Chondrocyte (in vitro differentiated cells): ENCODE data around the gene ZNF747. TPM values are rescaled to one million over a fixed set of nuclear protein-coding genes. Genes with fewer than 3 reads are reported as not detected.
A peak's percentile ranks its signal among the peaks of the same experiment; 100 is the strongest.

Experiments used
- DNase-seq: peaks from one replicate; pipeline ENCODE4 v3.0.0; 2021; ENCODE audit warnings: mixed read lengths, low spot score
- H3K27ac Mint-ChIP-seq: one replicate; pipeline ENCODE4 v1.8.0; 2021; ENCODE audit warnings: mild to moderate bottlenecking, moderate library complexity, mixed read lengths; ENCODE audit not compliant: unreplicated experiment
- H3K27me3 Mint-ChIP-seq: 2 replicates; pipeline ENCODE4 v1.8.0; 2021; ENCODE audit warnings: low read depth, mixed read lengths
- H3K36me3 Mint-ChIP-seq: 2 replicates; pipeline ENCODE4 v1.8.0; 2021; ENCODE audit warnings: low read depth, mixed read lengths
- H3K4me1 Mint-ChIP-seq: 2 replicates; pipeline ENCODE4 v1.8.0; 2021; ENCODE audit warnings: low read depth, mild to moderate bottlenecking, mixed read lengths
- H3K4me3 Mint-ChIP-seq: one replicate; pipeline ENCODE4 v1.8.0; 2021; ENCODE audit warnings: mild to moderate bottlenecking, moderate library complexity, mixed read lengths; ENCODE audit not compliant: unreplicated experiment
- H3K9me3 Mint-ChIP-seq: 2 replicates; pipeline ENCODE4 v1.8.0; 2021; ENCODE audit warnings: low read depth, mixed read lengths
- total RNA-seq: library from RNA; stranded (reverse); gene quantifications from 3 replicates; pipeline ENCODE4 v1.2.1, GENCODE V29; 2021
- TF ChIP-seq, protein P1 (sequence below): fragments of 200-600 bp; sonication (generic); IDR thresholded peaks from 2 replicates; pipeline ENCODE4 v1.5.0; 2021; ENCODE audit warnings: antibody characterized with exemption, mild to moderate bottlenecking, moderate library complexity

ZNF747 gene
- total RNA-seq, 1 donor from 2014 or later: 6.7 TPM

DNA sequence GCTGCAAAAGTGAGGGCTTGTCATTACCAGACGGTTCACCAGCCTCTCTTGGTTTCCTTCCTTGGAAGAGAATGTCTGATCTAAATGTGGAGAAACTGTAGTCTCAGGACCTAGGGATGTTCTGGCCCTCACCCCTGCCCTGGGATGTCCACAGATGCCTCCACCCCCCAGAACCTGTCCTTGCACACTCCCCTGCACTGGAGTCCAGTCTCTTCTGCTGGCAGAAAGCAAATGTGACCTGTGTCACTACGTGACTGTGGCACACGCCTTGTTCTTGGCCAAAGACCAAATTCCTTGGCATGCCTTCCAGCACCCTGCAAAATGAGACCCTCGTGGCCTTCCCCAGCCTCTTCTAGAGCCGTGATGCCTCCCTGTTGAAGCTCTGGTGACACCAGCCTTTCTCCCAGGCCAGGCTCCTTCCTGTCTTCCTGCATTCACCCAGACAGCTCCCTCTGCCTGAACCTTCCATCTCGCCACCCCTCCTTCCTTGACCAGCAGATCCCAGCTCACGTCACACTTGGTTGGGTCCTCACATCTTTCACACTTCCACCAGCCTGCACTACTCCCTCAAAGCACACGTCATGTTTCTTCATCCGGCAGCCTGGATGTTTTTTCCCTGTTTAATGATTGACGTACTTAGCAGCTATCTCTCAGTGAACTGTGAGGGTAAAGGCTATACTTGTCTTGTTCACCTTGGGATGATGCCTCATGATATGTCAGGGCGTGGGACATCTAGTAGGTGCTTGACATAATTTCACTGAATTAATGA is 12.6 kb downstream of the ZNF747 start:
- peak overlapping the region; percentile 57 for H3K27ac Mint-ChIP-seq
- TF ChIP-seq, protein P1, sequence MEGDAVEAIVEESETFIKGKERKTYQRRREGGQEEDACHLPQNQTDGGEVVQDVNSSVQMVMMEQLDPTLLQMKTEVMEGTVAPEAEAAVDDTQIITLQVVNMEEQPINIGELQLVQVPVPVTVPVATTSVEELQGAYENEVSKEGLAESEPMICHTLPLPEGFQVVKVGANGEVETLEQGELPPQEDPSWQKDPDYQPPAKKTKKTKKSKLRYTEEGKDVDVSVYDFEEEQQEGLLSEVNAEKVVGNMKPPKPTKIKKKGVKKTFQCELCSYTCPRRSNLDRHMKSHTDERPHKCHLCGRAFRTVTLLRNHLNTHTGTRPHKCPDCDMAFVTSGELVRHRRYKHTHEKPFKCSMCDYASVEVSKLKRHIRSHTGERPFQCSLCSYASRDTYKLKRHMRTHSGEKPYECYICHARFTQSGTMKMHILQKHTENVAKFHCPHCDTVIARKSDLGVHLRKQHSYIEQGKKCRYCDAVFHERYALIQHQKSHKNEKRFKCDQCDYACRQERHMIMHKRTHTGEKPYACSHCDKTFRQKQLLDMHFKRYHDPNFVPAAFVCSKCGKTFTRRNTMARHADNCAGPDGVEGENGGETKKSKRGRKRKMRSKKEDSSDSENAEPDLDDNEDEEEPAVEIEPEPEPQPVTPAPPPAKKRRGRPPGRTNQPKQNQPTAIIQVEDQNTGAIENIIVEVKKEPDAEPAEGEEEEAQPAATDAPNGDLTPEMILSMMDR: no peak
- peaks cover 14% of the 10 kb centered on the region for H3K4me1 Mint-ChIP-seq
- peaks cover 2% of the 10 kb centered on the region for H3K36me3 Mint-ChIP-seq
- no peak for DNase-seq
- no peaks in the 10 kb centered on the region for H3K9me3 Mint-ChIP-seq
- H3K4me3 Mint-ChIP-seq: no peak overlapping the region
- no peaks in the 10 kb centered on the region for H3K27me3 Mint-ChIP-seq

DNA sequence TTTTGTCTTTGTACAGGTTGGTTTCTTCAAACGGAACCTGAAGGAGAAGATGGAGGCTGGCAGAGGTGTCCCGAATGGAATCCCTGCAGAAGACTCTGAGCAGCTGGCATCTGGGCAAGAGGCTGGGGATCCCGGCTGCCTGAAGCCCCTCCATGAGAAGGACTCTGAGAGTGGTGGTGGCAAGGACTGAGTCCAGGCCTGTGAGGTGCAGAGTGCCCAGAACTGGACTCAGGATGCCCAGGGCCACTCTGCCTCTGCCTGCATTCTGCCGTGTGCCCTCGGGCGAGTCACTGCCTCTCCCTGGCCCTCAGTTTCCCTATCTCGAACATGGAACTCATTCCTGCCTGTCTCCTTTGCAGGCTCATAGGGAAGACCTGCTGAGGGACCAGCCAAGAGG is 13.2 kb downstream of the ZNF747 start:
- H3K4me3 Mint-ChIP-seq: no peak overlapping the region
- DNase-seq: no peak
- TF ChIP-seq, protein P1: no peak
- peaks cover 14% of the 10 kb centered on the region for H3K4me1 Mint-ChIP-seq
- peaks cover 2% of the 10 kb centered on the region for H3K36me3 Mint-ChIP-seq
- no peaks in the 10 kb centered on the region for H3K27me3 Mint-ChIP-seq
- no peaks in the 10 kb centered on the region for H3K9me3 Mint-ChIP-seq
- no peak overlapping the region for H3K27ac Mint-ChIP-seq

DNA sequence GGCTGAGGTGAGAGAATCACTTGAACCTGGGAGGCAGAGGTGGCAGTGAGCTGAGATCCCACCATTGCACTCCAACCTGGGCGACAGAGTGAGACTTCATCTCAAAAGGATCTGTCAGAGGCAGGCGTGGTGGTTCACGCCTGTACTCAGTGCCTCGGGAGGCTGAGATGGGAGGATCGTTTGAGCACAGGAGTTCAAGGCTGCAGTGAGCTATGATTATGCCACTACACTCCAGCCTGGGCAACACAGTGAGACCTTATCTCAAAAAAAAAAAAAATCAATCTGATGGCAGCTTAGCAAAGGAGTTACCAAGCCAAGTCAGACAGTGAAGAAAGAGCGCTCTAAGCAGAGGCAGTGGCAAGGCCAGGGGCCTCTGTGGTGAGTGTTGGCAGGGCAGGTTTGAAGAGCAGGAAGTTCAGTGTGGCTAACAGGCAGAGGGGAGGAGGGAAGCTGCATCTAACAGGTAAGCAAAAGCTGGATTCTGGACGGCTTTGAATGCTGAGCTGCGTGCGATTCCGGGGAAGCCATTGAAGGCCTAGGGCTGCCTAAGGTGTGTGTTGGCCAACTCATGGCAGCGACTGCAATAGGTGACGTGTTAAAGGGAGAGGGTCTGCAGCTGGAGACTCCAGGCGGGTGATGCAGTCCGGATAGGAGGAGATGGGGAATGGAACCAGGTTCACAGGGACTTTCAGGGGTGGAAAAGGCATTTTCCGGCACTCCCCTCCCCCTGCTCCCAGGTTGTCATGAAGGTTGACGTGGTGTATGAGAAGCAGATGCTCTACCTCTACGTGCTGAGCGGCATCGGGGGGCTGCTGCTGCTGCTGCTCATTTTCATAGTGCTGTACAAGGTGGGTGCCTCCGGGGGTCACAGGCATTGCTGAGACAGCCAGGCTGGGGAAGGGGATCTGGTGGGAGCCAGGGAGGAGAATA is 15.3 kb downstream of the ZNF747 start:
- Mint-ChIP-seq H3K27ac (no peak overlapping the region), H3K4me1 (peaks cover 2% of the 10 kb centered on the region), H3K36me3 (no peaks in the 10 kb centered on the region), H3K9me3 (no peaks in the 10 kb centered on the region), H3K4me3 (no peak overlapping the region), H3K27me3 (no peaks in the 10 kb centered on the region)
- DNase-seq: no peak
- TF ChIP-seq, protein P1: no peak

DNA sequence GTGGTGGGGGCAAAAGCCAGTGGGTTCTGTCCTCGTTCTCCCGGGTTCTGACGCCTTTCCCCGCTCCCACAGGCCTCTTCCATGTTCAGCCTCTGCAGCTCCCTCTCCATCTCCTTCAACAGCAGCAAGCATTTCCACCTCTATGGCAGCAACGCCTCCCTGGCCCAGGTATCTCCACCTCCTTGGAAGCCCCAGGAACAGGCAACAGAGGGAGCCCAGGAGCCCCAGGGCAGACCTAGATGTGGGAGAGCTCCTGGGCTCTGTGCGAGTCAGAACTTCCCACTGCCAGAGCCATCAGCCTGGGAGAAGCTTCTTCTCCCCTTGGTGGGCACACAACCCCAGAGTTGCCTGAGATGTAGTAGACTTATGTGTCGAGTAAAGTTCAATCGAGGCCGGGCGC is 16.1 kb downstream of the ZNF747 start:
- H3K9me3 Mint-ChIP-seq: no peaks in the 10 kb centered on the region
- DNase-seq: no peak
- TF ChIP-seq, protein P1: no peak
- H3K4me1 Mint-ChIP-seq: no peaks in the 10 kb centered on the region
- no peaks in the 10 kb centered on the region for H3K27me3 Mint-ChIP-seq
- H3K36me3 Mint-ChIP-seq: no peaks in the 10 kb centered on the region
- no peak overlapping the region for H3K4me3 Mint-ChIP-seq
- H3K27ac Mint-ChIP-seq: no peak overlapping the region

DNA sequence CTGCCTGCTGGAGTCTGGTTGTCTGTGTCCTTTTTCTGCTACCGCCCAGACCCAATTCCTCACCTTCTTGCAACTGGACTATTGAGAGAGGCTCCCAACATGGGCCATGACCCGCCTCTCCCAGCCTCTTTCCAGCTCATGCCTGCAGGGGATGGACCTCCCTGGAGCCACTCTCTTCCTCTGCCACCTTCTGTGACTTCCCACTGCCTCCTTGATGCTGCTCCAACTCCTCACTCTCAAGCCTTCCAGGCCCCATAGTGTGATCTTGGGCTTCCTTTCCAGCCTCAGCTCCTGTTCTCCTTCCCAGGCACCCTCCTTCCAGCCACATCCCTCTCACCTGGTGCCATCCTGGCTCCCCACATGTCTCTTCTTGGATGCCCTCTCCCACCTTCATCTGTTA is 19.4 kb downstream of the ZNF747 start:
- peaks cover 4% of the 10 kb centered on the region for H3K27me3 Mint-ChIP-seq
- H3K4me3 Mint-ChIP-seq: no peak overlapping the region
- no peaks in the 10 kb centered on the region for H3K36me3 Mint-ChIP-seq
- DNase-seq: no peak
- no peaks in the 10 kb centered on the region for H3K9me3 Mint-ChIP-seq
- no peak overlapping the region for H3K27ac Mint-ChIP-seq
- H3K4me1 Mint-ChIP-seq: no peaks in the 10 kb centered on the region
- TF ChIP-seq, protein P1: no peak
